GM12891 (cell line): ENCODE results near the gene ORC6.

Experiments used
- PAX5 ChIP-seq: IDR thresholded peaks from 2 replicates; pipeline ENCODE4 v1.6.1; 2011; ENCODE audit warnings: low read length, moderate library complexity, mild to moderate bottlenecking; ENCODE audit not compliant: insufficient read depth, severe bottlenecking
- POLR2A ChIP-seq: IDR thresholded peaks from 2 replicates; pipeline ENCODE4 v1.6.1; 2011; ENCODE audit warnings: low read depth, low read length, control low read depth
- POLR2AphosphoS5 ChIP-seq: IDR thresholded peaks from 2 replicates; pipeline ENCODE4 v1.6.1; 2011; ENCODE audit warnings: low read depth, low read length, control low read depth
- POU2F2 ChIP-seq: IDR thresholded peaks from 2 replicates; pipeline ENCODE4 v1.6.1; 2011; ENCODE audit warnings: low read depth, mild to moderate bottlenecking, control low read depth, low read length, moderate library complexity
- SPI1 ChIP-seq: IDR thresholded peaks from 2 replicates; pipeline ENCODE4 v1.6.1; 2011; ENCODE audit warnings: low read depth, low read length, control low read depth
- TAF1 ChIP-seq: IDR thresholded peaks from 2 replicates; pipeline ENCODE4 v1.6.1; 2011; ENCODE audit warnings: low read depth, low read length, control low read depth

DNA sequence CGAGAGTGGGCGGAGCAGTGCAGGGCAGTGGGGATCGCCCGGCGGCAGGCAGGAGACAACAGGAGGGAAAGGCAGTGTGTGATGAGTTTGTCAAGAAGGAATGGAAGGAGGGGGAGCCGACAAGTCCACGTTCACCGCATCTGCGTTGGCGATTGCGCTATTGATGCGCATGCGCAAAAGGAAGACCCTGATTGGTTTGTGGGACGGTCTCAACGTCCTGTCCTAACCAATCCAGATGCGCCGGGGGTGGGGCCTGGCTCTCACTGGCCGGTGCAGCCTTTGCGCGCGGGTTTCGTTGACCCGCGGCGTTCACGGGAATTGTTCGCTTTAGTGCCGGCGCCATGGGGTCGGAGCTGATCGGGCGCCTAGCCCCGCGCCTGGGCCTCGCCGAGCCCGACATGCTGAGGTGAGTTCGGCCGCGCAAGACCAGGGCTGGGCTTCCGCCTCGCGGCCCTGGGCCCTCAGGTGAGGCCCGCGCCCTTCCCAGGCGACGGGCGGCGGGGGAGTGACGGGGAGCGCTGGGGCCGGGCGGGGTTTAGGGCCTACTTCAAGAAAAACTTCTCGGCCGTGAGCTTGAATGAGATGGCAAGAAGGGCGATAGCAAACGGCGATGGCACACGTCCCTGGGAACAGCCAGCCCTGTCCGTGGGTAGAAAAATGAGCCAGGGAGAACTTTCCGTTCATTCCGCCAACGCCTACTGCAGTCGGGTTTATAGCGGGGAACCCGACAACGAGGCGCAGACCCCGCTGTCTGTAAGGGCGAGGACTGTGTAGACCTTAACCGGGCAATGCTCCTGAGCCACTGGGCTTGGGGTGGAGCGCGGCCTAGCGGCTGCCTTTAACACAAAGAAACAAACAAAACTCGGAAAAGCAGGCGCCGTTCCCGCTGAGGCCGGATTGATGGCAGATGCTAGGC lies at the start of gene ORC6:
- TF ChIP-seq TAF1 (peak; percentile 12; the same call in 1 of the 2 replicates), POLR2AphosphoS5 (no peak; the same call in 1 of the 2 replicates), PAX5 (no peak), POLR2A (0 out of 2 replicates have a peak, but pooled peaks have one; percentile 7), SPI1 (no peak), POU2F2 (0 out of 2 replicates have a peak, but pooled peaks have one; percentile 17)
